HT1080 (cell line): Measurements from ENCODE around the gene SPATA46. TPM values are rescaled to one million over a fixed set of nuclear protein-coding genes. Genes with fewer than 3 reads are reported as not detected.

Experiments used
- DNase-seq: peaks from one replicate; pipeline ENCODE4 v3.0.0-alpha.2; 2015; ENCODE audit warnings: low read depth
- total RNA-seq: library from RNA; depleted of rRNA; stranded (reverse); fragments of >200 nt; shearing (Covaris generic); gene quantifications from 2 replicates; pipeline ENCODE4 v1.2.3, GENCODE V29; 2014

SPATA46 gene
- total RNA-seq, 1 experiment from 2014 or later = not detected

- DNase-seq = no peak
Measured at GRCh38 chr1:162375463-162375862, 1.2 kb downstream of the SPATA46 start.

GRCh38 chr1:162374406-162374805 lies 2.2 kb downstream of the SPATA46 start:
- no peak for DNase-seq

- peak; percentile 73 for DNase-seq
Measured at GRCh38 chr1:162373541-162374260, 3.0 kb downstream of the SPATA46 start.

GRCh38 chr1:162373072-162373427 lies 3.6 kb downstream of the SPATA46 start:
- DNase-seq = no peak

- DNase-seq = no peak
Measured at GRCh38 chr1:162372159-162373071, 4.2 kb downstream of the SPATA46 start.

- DNase-seq = peak; percentile 18
Measured at GRCh38 chr1:162371611-162372010, 5.0 kb downstream of the SPATA46 start.

- no peak for DNase-seq
Measured at GRCh38 chr1:162370721-162371120, 5.9 kb downstream of the SPATA46 start.

GRCh38 chr1:162370161-162370560 lies 6.5 kb downstream of the SPATA46 start:
- DNase-seq = no peak

GRCh38 chr1:162369571-162369970 lies 7.1 kb downstream of the SPATA46 start:
- DNase-seq = no peak

- no peak for DNase-seq
Measured at GRCh38 chr1:162368451-162368850, 8.2 kb downstream of the SPATA46 start.

- no peak for DNase-seq
Measured at GRCh38 chr1:162367772-162368171, 8.9 kb downstream of the SPATA46 start.

- DNase-seq = no peak
Measured at GRCh38 chr1:162367073-162367472, 9.6 kb downstream of the SPATA46 start.

GRCh38 chr1:162366671-162367070 lies 10.0 kb downstream of the SPATA46 start:
- DNase-seq = no peak

GRCh38 chr1:162366149-162366548 lies 10.5 kb downstream of the SPATA46 start:
- no peak for DNase-seq

GRCh38 chr1:162365284-162366020 lies 11.2 kb downstream of the SPATA46 start:
- no peak for DNase-seq

- DNase-seq = peak; percentile 33
Measured at GRCh38 chr1:162364498-162364897, 12.2 kb downstream of the SPATA46 start.

GRCh38 chr1:162363823-162364222 lies 12.8 kb downstream of the SPATA46 start:
- DNase-seq = no peak

GRCh38 chr1:162361349-162361748 lies 15.3 kb downstream of the SPATA46 start:
- no peak for DNase-seq

- no peak for DNase-seq
Measured at GRCh38 chr1:162360874-162361260, 15.8 kb downstream of the SPATA46 start.

- no peak for DNase-seq
Measured at GRCh38 chr1:162360237-162360873, 16.3 kb downstream of the SPATA46 start.

- DNase-seq = no peak
Measured at GRCh38 chr1:162359523-162360236, 17.0 kb downstream of the SPATA46 start.
